SK-N-SH (cell line): ENCODE measurements around the gene PPP1R2B. TPM values are rescaled to one million over a fixed set of nuclear protein-coding genes. Genes with fewer than 3 reads are reported as not detected.

ENCODE experiments used
- CTCF ChIA-PET: fragments of 300-600, 350-600 bp; formaldehyde crosslinking; extraction: SDS; loops from one replicate; lab custom pipeline; 2021; lab: Yijun Ruan, JAX
- POLR2A ChIA-PET: fragments of 350-600 bp; sonication (Branson Sonifier 250); formaldehyde crosslinking; extraction: SDS; loops from one replicate; lab custom pipeline; 2020; ENCODE audit warnings: antibody characterized with exemption, inconsistent platforms; lab: Yijun Ruan, JAX
- DNase-seq: peaks from one replicate; pipeline ENCODE4 v3.0.0; 2012
- H2AFZ ChIP-seq: fragments of 200-600 bp; sonication (generic); 2 replicates; pipeline ENCODE4 v1.8.1; 2016; ENCODE audit warnings: antibody characterized with exemption, mild to moderate bottlenecking, low read depth
- H3F3A ChIP-seq: fragments of 200-600 bp; sonication (generic); replicated peaks from 2 replicates; pipeline ENCODE3; 2016; ENCODE audit warnings: antibody characterized with exemption, mild to moderate bottlenecking; ENCODE audit not compliant: insufficient read depth
- H3K27ac ChIP-seq, 2 experiments: fragments of 200-500 bp in 1 of 2; fragments of 200-600 bp in 1 of 2; sonication (Bioruptor generic) in 1 of 2; sonication (generic), shearing (Covaris generic) in 1 of 2; 2 replicates each; pipeline versions ENCODE4 v1.5.1 to v1.6.1; 2014 to 2016; ENCODE audit warnings: low read depth in 2 of 2, inconsistent platforms in 1 of 2, low read length in 1 of 2, mild to moderate bottlenecking in 1 of 2, mixed read lengths in 1 of 2
- H3K27me3 ChIP-seq: fragments of 200-600 bp; sonication (generic), shearing (Covaris generic); 2 replicates; pipeline ENCODE4 v1.6.1; 2016; ENCODE audit warnings: mixed run types; ENCODE audit not compliant: insufficient read depth
- H3K36me3 ChIP-seq, 2 experiments: fragments of 200-500 bp in 1 of 2; fragments of 200-600 bp in 1 of 2; sonication (Bioruptor generic) in 1 of 2; sonication (generic) in 1 of 2; replicated peaks in 1 of 2; 2 replicates each; pipeline versions ENCODE3 to v1.5.1; 2014 to 2016; ENCODE audit warnings: low read length in 1 of 2, mild to moderate bottlenecking in 1 of 2; ENCODE audit not compliant: insufficient read depth in 2 of 2, control insufficient read depth in 1 of 2
- H3K4me1 ChIP-seq, 2 experiments: fragments of 200-500 bp in 1 of 2; fragments of 200-600 bp in 1 of 2; sonication (Bioruptor generic) in 1 of 2; sonication (generic), shearing (Covaris generic) in 1 of 2; 2 replicates each; pipeline versions ENCODE4 v1.5.1 to v1.6.1; 2014 to 2016; ENCODE audit warnings: low read depth in 1 of 2, low read length in 1 of 2, mixed run types in 1 of 2; ENCODE audit not compliant: insufficient read depth in 2 of 2, control insufficient read depth in 1 of 2
- H3K4me2 ChIP-seq: fragments of 200-600 bp; sonication (generic), shearing (Covaris generic); 2 replicates; pipeline ENCODE4 v1.6.1; 2017; ENCODE audit warnings: mixed run types
- H3K4me3 ChIP-seq, 2 experiments: fragments of 200-500 bp in 1 of 2; fragments of 200-600 bp in 1 of 2; sonication (Bioruptor generic) in 1 of 2; sonication (generic), shearing (Covaris generic) in 1 of 2; 2 replicates each; pipeline versions ENCODE4 v1.5.1 to v1.8.1; 2014 to 2016; ENCODE audit warnings: low read depth in 2 of 2, inconsistent platforms in 1 of 2, low read length in 1 of 2, mild to moderate bottlenecking in 1 of 2, mixed read lengths in 1 of 2, moderate library complexity in 1 of 2
- H3K79me2 ChIP-seq: fragments of 200-600 bp; sonication (generic); 2 replicates; pipeline ENCODE4 v1.8.1; 2017; ENCODE audit warnings: mild to moderate bottlenecking; ENCODE audit not compliant: insufficient read depth
- H3K9ac ChIP-seq: fragments of 200-600 bp; sonication (generic); 2 replicates; pipeline ENCODE4 v1.6.1; 2017; ENCODE audit warnings: mixed run types
- H3K9me2 ChIP-seq: fragments of 200-600 bp; sonication (generic); 2 replicates; pipeline ENCODE4 v1.6.1; 2017; ENCODE audit warnings: mixed run types
- H3K9me3 ChIP-seq: fragments of 200-600 bp; sonication (generic); 2 replicates; pipeline ENCODE4 v1.6.1; 2017; ENCODE audit warnings: mixed run types, mild to moderate bottlenecking, moderate library complexity
- H4K20me1 ChIP-seq: fragments of 200-600 bp; sonication (generic); 2 replicates; pipeline ENCODE4 v1.6.1; 2017; ENCODE audit warnings: mild to moderate bottlenecking, mixed run types; ENCODE audit not compliant: insufficient read depth
- CHD2 ChIP-seq: fragments of 150-350 bp; IDR thresholded peaks from 2 replicates; pipeline ENCODE4 v1.6.1; 2018; ENCODE audit warnings: low read length; ENCODE audit not compliant: partially characterized antibody
- EP300 ChIP-seq, 2 experiments: IDR thresholded peaks; 2 replicates each; pipeline versions ENCODE4 v1.4.0 to v1.6.1; 2012; ENCODE audit warnings: borderline replicate concordance in 1 of 2, low read depth in 1 of 2, low read length in 1 of 2
- EZH2phosphoT487 ChIP-seq: fragments of 200-600 bp; sonication (generic); IDR thresholded peaks from 2 replicates; pipeline ENCODE4 v1.6.1; 2017; ENCODE audit warnings: low read depth, mixed run types, mild to moderate bottlenecking, antibody characterized with exemption, moderate library complexity, borderline replicate concordance
- GATA2 ChIP-seq: sonication (generic); formaldehyde crosslinking; IDR thresholded peaks from 2 replicates; pipeline ENCODE4 v1.5.0; 2020; ENCODE audit warnings: mild to moderate bottlenecking, missing genetic modification reagents
- JUND ChIP-seq: IDR thresholded peaks from 2 replicates; pipeline ENCODE4 v1.4.0; 2012
- NFIC ChIP-seq: IDR thresholded peaks from 2 replicates; pipeline ENCODE4 v1.4.0; 2012; ENCODE audit warnings: borderline replicate concordance
- NRF1 ChIP-seq: IDR thresholded peaks from 2 replicates; pipeline ENCODE4 v1.6.1; 2012; ENCODE audit warnings: low read depth, mild to moderate bottlenecking, low read length
- POLR2AphosphoS5 ChIP-seq: IDR thresholded peaks from 2 replicates; pipeline ENCODE4 v1.6.1; 2012; ENCODE audit warnings: low read depth, low read length
- TAF1 ChIP-seq: IDR thresholded peaks from 2 replicates; pipeline ENCODE4 v1.6.1; 2012; ENCODE audit warnings: low read depth, mild to moderate bottlenecking, low read length, moderate library complexity, borderline replicate concordance
- whole genome bisulfite sequencing: methylation state at CpG from one replicate; pipeline ENCODE4 v1.1.6; 2017; ENCODE audit warnings: low lambda C conversion rate; 5-methylcytosine and 5-hydroxymethylcytosine counted together
- polyA plus RNA-seq, 3 experiments: library from polyadenylated mRNA; depleted of rRNA; stranded (reverse); fragments of >200 nt; gene quantifications; 2 replicates each; pipeline ENCODE4 v1.2.3, GENCODE V29; 2012
- small RNA-seq, 7 experiments: library from RNA; depleted of rRNA; stranded (forward); fragments of <200 nt; gene quantifications; one replicate each; pipeline ENCODE3, GENCODE V24; 2012
- TF ChIP-seq, protein P1 (sequence below): fragments of 150-350 bp; IDR thresholded peaks from 2 replicates; pipeline ENCODE4 v1.6.1; 2017; ENCODE audit warnings: antibody characterized with exemption, low read length, low read depth, borderline replicate concordance
- TF ChIP-seq, protein P2 (sequence below): IDR thresholded peaks from 2 replicates; pipeline ENCODE4; 2012
- TF ChIP-seq, protein P3 (sequence below): fragments of 200-600 bp; sonication (generic); IDR thresholded peaks from 2 replicates; pipeline ENCODE4 v1.6.1; 2017; ENCODE audit warnings: antibody characterized with exemption, mild to moderate bottlenecking, moderate library complexity

The PPP1R2B gene
- polyA plus RNA-seq, 1 of the 3 experiments (the other 2 are of a cell fraction) = not detected

DNA sequence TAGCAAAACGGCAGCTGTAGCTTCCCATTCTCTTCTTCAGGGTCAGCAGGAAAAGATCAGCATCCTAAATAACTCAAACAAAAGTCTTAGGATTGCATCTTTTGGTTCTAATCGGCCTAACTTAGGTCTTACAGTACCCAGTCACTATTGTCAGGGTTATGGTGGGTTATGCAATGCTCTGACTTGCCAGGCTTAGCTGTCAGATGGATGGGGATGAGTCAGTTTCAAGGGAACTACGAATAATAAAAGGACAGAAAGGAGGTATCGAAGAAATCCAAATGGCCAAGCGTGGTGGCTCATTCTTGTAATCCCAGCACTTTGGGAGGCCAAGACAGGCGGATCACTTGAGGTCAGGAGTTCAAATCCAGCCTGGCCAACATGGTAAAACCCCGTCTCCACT, 46.5 kb downstream of the PPP1R2B start:
- no peak for TF ChIP-seq CHD2
- TF ChIP-seq, protein P1, sequence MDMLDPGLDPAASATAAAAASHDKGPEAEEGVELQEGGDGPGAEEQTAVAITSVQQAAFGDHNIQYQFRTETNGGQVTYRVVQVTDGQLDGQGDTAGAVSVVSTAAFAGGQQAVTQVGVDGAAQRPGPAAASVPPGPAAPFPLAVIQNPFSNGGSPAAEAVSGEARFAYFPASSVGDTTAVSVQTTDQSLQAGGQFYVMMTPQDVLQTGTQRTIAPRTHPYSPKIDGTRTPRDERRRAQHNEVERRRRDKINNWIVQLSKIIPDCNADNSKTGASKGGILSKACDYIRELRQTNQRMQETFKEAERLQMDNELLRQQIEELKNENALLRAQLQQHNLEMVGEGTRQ = no peak
- no peak for TF ChIP-seq JUND
- TF ChIP-seq EZH2phosphoT487 = no peak
- TF ChIP-seq EP300 (IDR thresholded peaks at IDR 0.05; ENCODE audit: borderline replicate concordance in 1 of 2, low read depth in 1 of 2, low read length in 1 of 2) = no peak
- no peak for TF ChIP-seq NRF1
- no peak for TF ChIP-seq NFIC
- TF ChIP-seq GATA2 = no peak
- TF ChIP-seq, protein P2, sequence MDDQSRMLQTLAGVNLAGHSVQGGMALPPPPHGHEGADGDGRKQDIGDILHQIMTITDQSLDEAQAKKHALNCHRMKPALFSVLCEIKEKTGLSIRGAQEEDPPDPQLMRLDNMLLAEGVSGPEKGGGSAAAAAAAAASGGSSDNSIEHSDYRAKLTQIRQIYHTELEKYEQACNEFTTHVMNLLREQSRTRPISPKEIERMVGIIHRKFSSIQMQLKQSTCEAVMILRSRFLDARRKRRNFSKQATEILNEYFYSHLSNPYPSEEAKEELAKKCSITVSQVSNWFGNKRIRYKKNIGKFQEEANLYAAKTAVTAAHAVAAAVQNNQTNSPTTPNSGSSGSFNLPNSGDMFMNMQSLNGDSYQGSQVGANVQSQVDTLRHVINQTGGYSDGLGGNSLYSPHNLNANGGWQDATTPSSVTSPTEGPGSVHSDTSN = no peak
- TF ChIP-seq, protein P3, sequence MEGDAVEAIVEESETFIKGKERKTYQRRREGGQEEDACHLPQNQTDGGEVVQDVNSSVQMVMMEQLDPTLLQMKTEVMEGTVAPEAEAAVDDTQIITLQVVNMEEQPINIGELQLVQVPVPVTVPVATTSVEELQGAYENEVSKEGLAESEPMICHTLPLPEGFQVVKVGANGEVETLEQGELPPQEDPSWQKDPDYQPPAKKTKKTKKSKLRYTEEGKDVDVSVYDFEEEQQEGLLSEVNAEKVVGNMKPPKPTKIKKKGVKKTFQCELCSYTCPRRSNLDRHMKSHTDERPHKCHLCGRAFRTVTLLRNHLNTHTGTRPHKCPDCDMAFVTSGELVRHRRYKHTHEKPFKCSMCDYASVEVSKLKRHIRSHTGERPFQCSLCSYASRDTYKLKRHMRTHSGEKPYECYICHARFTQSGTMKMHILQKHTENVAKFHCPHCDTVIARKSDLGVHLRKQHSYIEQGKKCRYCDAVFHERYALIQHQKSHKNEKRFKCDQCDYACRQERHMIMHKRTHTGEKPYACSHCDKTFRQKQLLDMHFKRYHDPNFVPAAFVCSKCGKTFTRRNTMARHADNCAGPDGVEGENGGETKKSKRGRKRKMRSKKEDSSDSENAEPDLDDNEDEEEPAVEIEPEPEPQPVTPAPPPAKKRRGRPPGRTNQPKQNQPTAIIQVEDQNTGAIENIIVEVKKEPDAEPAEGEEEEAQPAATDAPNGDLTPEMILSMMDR = no peak
- TF ChIP-seq TAF1 = no peak
- no peak for TF ChIP-seq POLR2AphosphoS5
- TF ChIP-seq, all 33 proteins: peak for 0
- no peaks in the 10 kb centered on the region for H3K9me2 ChIP-seq
- no peaks in the 10 kb centered on the region for H3F3A ChIP-seq
- H4K20me1 ChIP-seq = no peaks in the 10 kb centered on the region
- WGBS = 21% methylated on average over 7 of the region's 7 CpGs
- DNase-seq = no peak
- ChIA-PET POLR2A (no interaction called here), CTCF (no interaction called here)
- no peaks in the 10 kb centered on the region for H3K27me3 ChIP-seq
- no peak overlapping the region for H3K4me2 ChIP-seq
- no peak overlapping the region for H2AFZ ChIP-seq
- no peak overlapping the region for H3K4me3 ChIP-seq
- no peak overlapping the region for H3K27ac ChIP-seq
- no peaks in the 10 kb centered on the region for H3K36me3 ChIP-seq
- H3K79me2 ChIP-seq = no peaks in the 10 kb centered on the region
- no peak overlapping the region for H3K9ac ChIP-seq
- H3K4me1 ChIP-seq = no peaks in the 10 kb centered on the region
- no peaks in the 10 kb centered on the region for H3K9me3 ChIP-seq

Small RNA genes lying within 50 kb of the gene (small RNA-seq; reads per million reads assigned to genes)
- 0 reads per million in 7 experiments for gene RNU6-556P

Other genes starting within 250 kb of the PPP1R2B start
- not detected in 2 replicates for gene TIMD4, start 112.9 kb downstream of the PPP1R2B start, polyA plus RNA-seq (2012; rRNA removed)
- gene HAVCR1, start 208.8 kb downstream of the PPP1R2B start, polyA plus RNA-seq (2012; rRNA removed) = not detected in 2 replicates